CD4-positive, alpha-beta T cell (primary cell): Measurements from ENCODE around the gene ACSL4. TPM values are rescaled to one million over a fixed set of nuclear protein-coding genes. Genes with fewer than 3 reads are reported as not detected.
"Not testable (repeated sequence)": the region's sequence is repeated elsewhere in the genome, so short reads cannot be mapped to it uniquely, and the experiment has no call there.

Experiments
- ATAC-seq: fragments of 200-7000 bp; cut with Tn5 transposase; one replicate; pipeline ENCODE4 v1.10.0; 2022; ENCODE audit warnings: mild to moderate bottlenecking; ENCODE audit not compliant: poor library complexity
- CTCF ChIA-PET: fragments of 350-600 bp; sonication (Branson Sonifier 250); formaldehyde crosslinking; loops from one replicate; lab custom pipeline; 2021; ENCODE audit warnings: antibody characterized with exemption, inconsistent platforms; lab: Charles Lee
- POLR2A ChIA-PET: fragments of 350-600 bp; sonication (Branson Sonifier 250); formaldehyde crosslinking; loops from one replicate; lab custom pipeline; 2021; ENCODE audit warnings: antibody characterized with exemption, inconsistent platforms; lab: Charles Lee
- DNase-seq, 14 experiments: peaks; one replicate each; pipeline ENCODE4 v3.0.0-alpha.2; 2013 to 2020; ENCODE audit warnings: mixed read lengths in 2 of 14
- H3K27ac ChIP-seq, 2 donors: one replicate each; pipeline versions ENCODE4 v1.5.1 to v1.7.0; 2013; ENCODE audit warnings: low read length in 2 of 2, low read depth in 1 of 2, mild to moderate bottlenecking in 1 of 2
- H3K27me3 ChIP-seq, 2 experiments: 1 replicate in 1 of 2; 2 replicates in 1 of 2; pipeline versions ENCODE4 v1.6.1 to v1.7.0; 2013; ENCODE audit warnings: low read length in 2 of 2, control low read depth in 1 of 2, mild to moderate bottlenecking in 1 of 2, moderate library complexity in 1 of 2; ENCODE audit not compliant: insufficient read depth in 2 of 2, control insufficient read depth in 1 of 2
- H3K36me3 ChIP-seq: one replicate; pipeline ENCODE4 v1.6.1; 2013; ENCODE audit warnings: low read length, control low read depth; ENCODE audit not compliant: insufficient read depth
- H3K4me1 ChIP-seq: one replicate; pipeline ENCODE4 v1.6.1; 2013; ENCODE audit warnings: low read length, control low read depth; ENCODE audit not compliant: insufficient read depth
- H3K4me3 ChIP-seq: one replicate; pipeline ENCODE4 v1.5.1; 2013; ENCODE audit warnings: mild to moderate bottlenecking, low read length, moderate library complexity
- H3K9me3 ChIP-seq, 2 experiments: 1 replicate in 1 of 2; 2 replicates in 1 of 2; pipeline versions ENCODE4 v1.6.1 to v1.7.0; 2013; ENCODE audit warnings: low read length in 2 of 2, mild to moderate bottlenecking in 2 of 2, control low read depth in 1 of 2, moderate library complexity in 1 of 2; ENCODE audit not compliant: control insufficient read depth in 1 of 2, insufficient read depth in 1 of 2
- H3K27ac Mint-ChIP-seq: one replicate; pipeline ENCODE4 v1.8.0; 2020; ENCODE audit warnings: mixed read lengths
- H3K27me3 Mint-ChIP-seq: one replicate; pipeline ENCODE4 v1.8.0; 2021; ENCODE audit warnings: mixed read lengths
- H3K36me3 Mint-ChIP-seq: one replicate; pipeline ENCODE4 v1.8.0; 2021; ENCODE audit warnings: low read depth, mixed read lengths
- H3K4me1 Mint-ChIP-seq: one replicate; pipeline ENCODE4 v1.8.0; 2021; ENCODE audit warnings: low read depth, mixed read lengths
- H3K4me3 Mint-ChIP-seq: one replicate; pipeline ENCODE4 v1.8.0; 2020; ENCODE audit warnings: mild to moderate bottlenecking, mixed read lengths
- H3K9me3 Mint-ChIP-seq: one replicate; pipeline ENCODE4 v1.8.0; 2020; ENCODE audit warnings: mixed read lengths
- CTCF ChIP-seq: fragments of 200-600 bp; IDR thresholded peaks from one replicate; pipeline ENCODE4 v1.8.0; 2022; ENCODE audit warnings: antibody characterized with exemption, mild to moderate bottlenecking
- intact Hi-C, 2 experiments: fragments of 100-400 bp; cut with DNase I in 1 of 2; cut with micrococcal nuclease in 1 of 2; formaldehyde crosslinking; loops; one replicate each; pipeline versions ENCODE4 v1.15.1 to v1.9.0; 2023 to 2025; cut with DNase I, micrococcal nuclease
- total RNA-seq, 174 experiments: library from RNA in 2 of 174; stranded (reverse) in 2 of 174; gene quantifications; one replicate each; pipeline ENCODE4 v1.2.3 and lab custom pipeline; 2021 to 2026

The ACSL4 gene
- total RNA-seq, 2 experiments from 2014 or later: 11.1 to 14.5 TPM

- Mint-ChIP-seq H3K9me3 (no peaks in the 10 kb centered on the region), H3K27me3 (no peaks in the 10 kb centered on the region), H3K4me3 (no peak overlapping the region), H3K4me1 (peaks cover 5% of the 10 kb centered on the region), H3K36me3 (peaks cover 54% of the 10 kb centered on the region), H3K27ac (no peak overlapping the region)
- DNase-seq: no peak
- CTCF ChIA-PET: no interaction called here
- Histone ChIP-seq H3K9me3 (peaks cover 0 to 7% of the 10 kb centered on the region in 2 experiments), H3K27me3 (no peaks in the 10 kb centered on the region), H3K27ac (no peak overlapping the region), H3K36me3 (peaks cover 19% of the 10 kb centered on the region), H3K4me3 (no peak overlapping the region), H3K4me1 (no peaks in the 10 kb centered on the region)
- intact Hi-C loops: no loop called here
- ATAC-seq: no peak
- POLR2A ChIA-PET: no interaction called here
- TF ChIP-seq CTCF: no peak
Measured at GRCh38 chrX:109655502-109656201, 77.4 kb downstream of the ACSL4 start.

DNA sequence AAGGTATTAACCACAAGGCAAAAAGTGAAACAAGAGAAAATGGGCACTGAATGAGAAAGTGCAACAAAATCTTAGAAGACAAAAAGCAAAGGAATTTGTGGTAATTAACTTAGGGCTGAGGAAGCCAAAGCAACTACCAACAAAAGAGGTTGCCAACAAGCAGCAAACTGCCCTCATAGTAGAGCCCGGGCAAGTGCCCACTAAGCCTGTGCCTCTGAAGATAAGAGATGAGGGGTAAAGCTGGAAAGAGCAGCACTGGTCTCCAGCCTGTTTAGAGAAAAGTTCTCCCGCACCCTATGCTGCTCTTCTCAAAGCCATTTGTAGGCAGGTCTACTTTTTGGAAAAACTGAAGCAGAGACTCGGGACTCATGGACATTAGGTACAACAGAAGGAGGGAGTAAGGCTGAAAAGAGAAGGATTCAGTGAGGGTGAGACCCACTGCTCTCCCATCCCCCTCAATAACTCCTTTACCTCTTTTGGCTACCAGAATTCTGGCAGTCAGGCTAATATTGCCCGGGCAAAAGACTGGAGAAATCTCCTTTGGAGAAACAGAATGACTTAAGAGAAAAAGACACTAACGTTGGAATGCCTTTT, 78.4 kb downstream of the ACSL4 start:
- DNase-seq: no peak
- peaks cover 44% of the 10 kb centered on the region for H3K36me3 Mint-ChIP-seq
- no peak for ATAC-seq
- Histone ChIP-seq H3K9me3 (peaks cover 0 to 7% of the 10 kb centered on the region in 2 experiments), H3K36me3 (peaks cover 17% of the 10 kb centered on the region), H3K4me1 (no peaks in the 10 kb centered on the region), H3K4me3 (no peak overlapping the region), H3K27ac (no peak overlapping the region), H3K27me3 (no peaks in the 10 kb centered on the region)
- H3K9me3 Mint-ChIP-seq: no peaks in the 10 kb centered on the region
- H3K27ac Mint-ChIP-seq: no peak overlapping the region
- CTCF ChIA-PET: no interaction called here
- intact Hi-C loops: no loop called here
- POLR2A ChIA-PET: no interaction called here
- TF ChIP-seq CTCF: no peak
- peaks cover 5% of the 10 kb centered on the region for H3K4me1 Mint-ChIP-seq
- no peak overlapping the region for H3K4me3 Mint-ChIP-seq
- no peaks in the 10 kb centered on the region for H3K27me3 Mint-ChIP-seq

GRCh38 chrX:109644671-109645070, 88.4 kb downstream of the ACSL4 start:
- H3K4me3 Mint-ChIP-seq, ATAC-seq, H3K4me1 ChIP-seq, H3K27ac ChIP-seq, H3K9me3 ChIP-seq, H3K27me3 ChIP-seq, POLR2A ChIA-PET, H3K36me3 ChIP-seq, CTCF ChIA-PET, H3K27ac Mint-ChIP-seq, H3K27me3 Mint-ChIP-seq, H3K36me3 Mint-ChIP-seq, DNase-seq, intact Hi-C loops, H3K4me1 Mint-ChIP-seq, H3K4me3 ChIP-seq, H3K9me3 Mint-ChIP-seq: not testable (repeated sequence)
